NCI-H2196 treated with DMSO at 0.1 percent for 48 hours (cell line): ENCODE results near the gene ABRACL.

ENCODE experiments used
- DNase-seq: peaks from one replicate; lab custom pipeline; 2025; ENCODE audit not compliant: unreplicated experiment; lab: John Stamatoyannopoulos, UW

ABRACL gene

DNA sequence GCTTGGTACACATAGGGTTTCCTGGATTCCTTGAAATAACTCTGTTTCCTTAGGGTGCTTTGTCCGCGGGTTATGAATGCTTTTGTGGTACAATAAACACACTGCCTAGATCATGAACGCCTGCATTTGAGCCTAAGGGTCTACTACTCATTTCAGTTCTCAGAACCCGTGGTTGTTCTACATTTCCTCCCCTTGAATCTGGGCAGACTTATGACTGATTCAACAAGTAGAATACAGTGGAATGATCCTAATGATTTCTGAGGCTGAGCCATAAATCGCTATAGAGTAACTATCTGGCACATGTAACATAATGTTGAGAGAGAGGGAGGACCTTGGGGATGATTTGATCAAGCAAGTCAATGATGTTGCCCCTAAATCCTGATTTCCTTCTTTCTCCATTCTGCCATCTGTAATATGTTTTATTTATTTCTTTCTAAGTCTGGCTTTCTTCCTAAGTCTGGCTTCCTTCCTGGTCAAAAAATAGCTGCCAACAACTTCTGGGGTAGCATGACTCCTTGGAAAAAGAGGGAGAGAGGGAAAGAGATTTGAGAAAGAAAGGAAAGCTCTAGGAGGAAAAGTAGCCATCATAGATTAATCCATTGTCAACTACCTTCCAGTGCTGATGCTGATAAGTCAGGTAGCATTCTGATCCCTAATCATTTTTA, 23.0 kb downstream of the ABRACL start:
- no peak for DNase-seq

DNA sequence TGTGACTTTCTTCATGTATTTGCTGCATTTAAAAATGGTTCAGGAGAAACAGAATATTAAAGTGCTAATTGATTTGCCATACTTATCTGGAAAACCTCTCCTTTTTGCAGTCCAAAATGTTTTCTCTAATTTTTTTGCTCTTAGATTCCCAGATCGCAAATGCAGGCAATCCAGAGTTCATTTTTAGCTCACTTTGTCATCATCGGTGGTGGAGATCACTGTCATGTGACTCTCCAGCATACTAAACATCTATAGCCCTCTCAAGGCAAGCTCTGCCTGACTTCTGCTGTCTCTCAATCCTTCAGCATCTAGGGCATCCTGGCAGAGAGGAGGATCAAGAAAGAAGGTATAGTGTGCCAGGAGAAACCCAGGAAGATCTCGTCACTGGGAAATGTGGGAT, 24.8 kb downstream of the ABRACL start:
- DNase-seq = no peak

DNA sequence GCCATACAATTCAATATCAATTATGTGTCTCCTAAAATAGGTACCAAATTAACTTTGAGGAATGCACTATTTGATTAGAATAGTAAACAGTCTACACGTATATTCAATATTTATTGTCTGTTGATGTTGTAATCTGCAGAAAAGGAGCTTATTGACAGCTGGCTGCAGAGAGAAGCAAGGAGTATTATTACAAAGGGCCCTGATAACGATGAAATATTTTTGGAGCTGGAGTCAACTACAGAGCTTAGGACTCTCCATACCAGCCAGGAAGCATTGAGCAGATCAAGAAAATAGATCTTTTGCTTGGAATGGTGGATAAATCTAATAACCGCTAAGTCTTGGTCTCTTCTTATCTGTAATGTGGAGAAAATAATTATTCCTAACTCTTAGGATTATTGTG, 25.5 kb downstream of the ABRACL start:
- no peak for DNase-seq

DNA sequence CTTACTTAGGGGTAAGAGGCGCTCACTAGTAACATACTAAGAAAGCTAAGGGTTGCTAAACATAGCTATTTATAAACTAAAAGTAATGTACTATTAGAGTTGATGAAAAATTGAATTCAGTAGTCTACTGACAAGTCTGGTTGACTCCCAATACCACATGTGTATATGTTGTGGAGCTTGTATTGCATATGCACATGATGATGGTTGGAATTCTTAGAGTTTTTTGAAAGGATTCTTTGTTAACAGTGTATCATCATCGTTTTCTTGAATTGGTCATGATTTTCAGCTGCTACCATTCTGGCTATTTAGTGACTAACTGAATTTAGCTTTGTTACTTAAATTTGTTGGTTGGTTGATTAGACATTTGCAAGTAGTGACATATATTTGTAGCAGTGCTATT, 27.2 kb downstream of the ABRACL start:
- DNase-seq = no peak

DNA sequence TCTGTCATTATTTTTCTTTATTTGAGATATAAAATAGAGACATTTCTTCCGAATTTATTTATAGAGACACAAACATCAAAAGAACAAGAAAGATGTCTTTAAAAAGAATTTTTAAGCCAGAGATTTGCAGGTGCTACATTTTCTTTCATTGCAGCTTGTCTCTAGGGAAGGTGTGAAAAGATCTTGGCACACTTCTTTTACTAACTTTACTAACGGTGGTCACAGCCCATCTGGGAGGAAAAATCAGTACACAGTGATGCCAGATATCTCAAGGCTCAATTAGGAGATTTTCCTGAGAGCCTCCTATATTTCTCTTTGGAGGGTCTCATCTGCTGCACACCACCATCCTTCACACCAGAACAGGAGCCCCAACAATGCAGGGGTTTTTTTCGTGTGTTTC, 29.5 kb downstream of the ABRACL start:
- DNase-seq = no peak

DNA sequence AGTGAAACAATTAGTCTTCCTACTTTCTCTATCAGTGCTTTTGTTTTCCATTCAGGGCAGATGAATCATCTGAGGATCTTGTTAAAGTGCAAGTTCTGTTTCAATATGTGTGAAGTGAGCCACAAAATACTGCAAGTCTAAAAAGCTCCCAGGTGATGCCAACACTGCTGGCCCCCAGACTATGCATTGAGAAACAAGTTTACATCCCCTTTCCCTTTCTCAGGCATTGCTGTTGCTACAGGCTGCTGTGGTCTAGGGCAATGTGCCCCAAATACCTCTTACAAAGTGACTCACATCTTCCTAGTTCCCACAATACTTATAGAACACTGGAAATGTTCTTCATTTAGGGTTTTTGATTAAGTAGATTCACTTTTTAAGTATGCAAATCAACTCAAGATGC, 31.8 kb downstream of the ABRACL start:
- no peak for DNase-seq

DNA sequence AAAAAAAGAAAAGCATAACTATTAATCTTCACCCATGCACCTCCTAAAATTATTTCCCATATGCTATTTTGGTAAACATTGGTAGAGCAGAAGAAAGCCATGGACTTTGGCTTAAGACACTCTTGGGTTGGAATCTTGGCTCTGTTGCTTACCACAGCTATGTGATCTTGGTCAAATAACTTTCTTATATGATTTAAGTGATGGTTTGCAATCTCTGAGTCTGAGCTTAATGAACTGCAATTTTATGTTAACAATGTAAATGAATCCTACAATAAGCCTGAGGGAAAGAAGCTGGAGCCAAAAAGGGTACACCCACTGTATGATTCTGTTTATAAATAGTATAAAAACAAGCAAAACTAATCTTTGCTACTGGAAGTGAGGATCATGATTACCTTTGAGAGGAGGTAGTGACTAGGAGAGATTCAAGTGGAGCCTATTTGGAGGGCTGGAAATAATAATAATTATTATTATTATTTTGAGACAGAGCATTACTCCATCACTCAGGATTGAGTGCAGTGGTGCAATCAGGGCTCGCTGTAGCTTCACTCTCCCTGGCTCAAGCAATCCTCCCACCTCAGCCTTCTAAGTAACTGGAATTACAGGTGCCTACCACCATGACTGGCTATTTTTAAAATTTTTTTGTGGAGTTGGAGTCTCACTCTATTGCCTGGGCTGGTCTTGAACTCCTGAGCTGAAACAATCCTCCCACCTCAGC, 34.5 kb downstream of the ABRACL start:
- no peak for DNase-seq

DNA sequence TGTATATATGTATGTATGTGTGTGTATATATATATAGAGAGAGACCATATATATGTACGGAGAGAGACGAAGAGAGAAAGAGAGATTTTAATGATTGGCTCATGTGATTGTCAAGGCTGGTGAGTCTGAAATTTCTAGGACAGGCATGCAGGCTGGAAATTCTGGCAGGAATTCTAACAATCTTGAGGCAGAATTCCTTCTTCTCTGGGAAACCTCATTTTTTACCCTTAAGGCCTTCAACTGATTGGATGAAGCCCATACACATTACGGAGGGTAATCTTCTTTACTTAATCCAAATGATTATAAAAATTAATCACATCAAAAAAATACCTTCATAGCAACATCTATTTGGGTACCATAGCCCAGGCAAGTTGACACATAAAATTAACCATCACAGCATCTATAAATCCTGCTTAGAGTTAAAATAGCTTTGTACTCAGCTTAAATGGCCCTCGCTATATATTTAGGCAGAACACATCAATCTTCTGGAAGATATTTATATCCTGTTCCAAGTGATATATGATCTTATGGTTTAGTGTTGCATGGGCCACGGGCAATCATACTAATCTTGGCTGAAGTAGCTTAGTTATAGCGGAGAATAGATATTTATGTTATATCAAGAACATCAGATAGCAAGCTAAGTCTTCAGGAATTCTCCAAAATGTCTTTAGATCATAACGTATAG, 36.6 kb downstream of the ABRACL start:
- DNase-seq = no peak

DNA sequence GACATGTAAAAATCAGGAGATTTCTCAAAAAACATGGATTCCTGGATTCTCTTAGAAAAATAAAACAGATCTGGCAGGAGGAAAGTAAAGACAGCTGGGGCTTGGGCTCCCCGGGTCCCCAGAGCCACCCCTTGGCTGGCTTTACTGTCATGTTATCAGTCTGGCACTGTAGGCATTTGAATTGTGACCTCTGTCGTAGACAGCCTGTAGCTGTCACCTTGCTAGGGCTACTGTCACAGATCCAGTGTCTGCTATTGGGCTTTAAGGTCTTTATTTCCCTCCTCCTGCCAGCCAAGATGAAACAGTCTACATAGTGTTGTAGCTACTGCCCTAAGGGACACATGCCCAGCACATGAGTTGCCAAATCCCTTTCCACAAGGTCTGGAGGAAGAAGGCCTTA, 37.5 kb downstream of the ABRACL start:
- DNase-seq = no peak

DNA sequence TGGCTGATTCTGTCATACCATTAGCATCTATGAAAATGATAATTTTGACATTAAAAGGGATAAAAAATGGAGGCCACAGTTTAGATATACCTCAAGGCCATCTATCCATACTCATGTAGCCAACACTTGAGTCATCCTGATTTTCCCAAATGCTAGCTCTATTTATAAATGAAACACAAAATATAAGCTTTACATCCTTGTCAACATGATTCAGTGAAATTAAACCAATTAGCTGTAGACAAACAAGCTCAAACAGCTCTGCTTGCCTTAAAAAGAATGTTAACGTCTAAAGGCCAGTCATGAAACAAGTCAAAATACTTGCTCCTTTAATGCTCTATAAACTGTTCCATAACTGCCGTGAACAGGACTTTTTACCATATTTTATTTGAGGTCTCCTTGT, 40.3 kb downstream of the ABRACL start:
- DNase-seq = no peak

DNA sequence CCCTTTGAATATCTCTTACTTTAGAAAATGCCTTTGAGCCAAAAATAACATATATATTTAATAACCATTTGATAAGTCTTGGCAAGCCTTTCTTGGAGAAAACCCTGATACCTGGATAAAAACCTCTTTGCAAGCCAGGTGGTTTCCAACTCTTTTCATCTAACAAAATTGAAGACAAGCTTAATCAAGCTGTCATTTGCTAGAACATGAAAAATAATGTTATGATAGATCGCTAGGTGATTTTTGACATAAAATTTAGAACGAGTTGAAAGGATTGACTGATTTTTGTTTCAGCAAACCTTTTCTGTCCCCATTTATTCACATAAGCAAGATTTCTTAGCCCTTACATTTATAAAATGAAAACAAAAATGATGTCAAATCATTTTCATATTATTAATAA, 44.6 kb downstream of the ABRACL start:
- DNase-seq = no peak

DNA sequence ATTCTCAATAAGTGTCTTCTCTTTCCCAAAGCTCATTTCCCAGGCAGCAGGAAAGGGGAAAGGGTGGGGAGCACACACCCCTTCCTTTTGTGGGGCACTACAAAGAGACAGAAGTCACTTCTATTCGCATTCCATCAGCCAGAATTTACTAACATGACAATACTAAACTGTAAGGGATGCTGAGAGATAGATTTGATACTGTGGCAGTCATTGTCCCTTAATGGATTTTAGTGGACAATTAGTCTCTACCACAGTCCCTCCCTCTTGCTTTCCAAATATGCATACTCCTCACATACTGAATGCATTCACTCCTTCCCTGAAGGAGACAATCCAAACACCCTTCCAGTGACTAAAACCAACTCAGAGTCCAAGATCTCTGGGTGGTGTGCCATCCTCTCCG, 50.5 kb downstream of the ABRACL start:
- DNase-seq = no peak

DNA sequence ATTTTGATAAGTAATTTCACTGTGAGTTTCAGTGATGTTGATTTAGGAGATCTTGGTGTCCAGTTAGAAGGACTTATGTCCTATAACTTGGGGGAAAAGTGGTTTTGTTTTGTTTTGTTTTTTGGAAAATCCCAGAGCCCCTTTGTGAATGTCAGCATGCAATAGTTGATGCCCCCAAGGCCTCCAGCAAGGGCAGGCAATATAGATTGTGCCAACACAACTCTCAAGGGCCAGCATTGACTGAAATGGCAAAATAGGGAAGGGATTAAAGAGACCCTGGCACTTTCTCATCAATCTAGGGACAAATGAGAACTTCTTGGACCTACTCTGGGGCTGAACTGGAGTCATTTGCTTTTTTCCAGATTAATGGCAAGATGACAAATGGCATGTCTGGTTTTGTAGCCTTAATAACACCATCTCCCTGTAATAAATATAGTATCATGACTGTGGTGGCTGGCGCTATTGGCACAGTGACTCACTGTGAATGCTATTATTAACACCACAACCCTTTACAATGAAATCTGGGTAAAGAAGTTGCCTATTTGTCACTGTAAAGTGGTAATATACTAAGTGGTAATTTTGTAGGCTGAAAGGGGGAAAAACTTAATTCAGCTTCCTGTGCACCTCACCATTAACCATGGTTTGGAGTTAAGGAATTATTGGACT, 51.8 kb downstream of the ABRACL start:
- DNase-seq = no peak

DNA sequence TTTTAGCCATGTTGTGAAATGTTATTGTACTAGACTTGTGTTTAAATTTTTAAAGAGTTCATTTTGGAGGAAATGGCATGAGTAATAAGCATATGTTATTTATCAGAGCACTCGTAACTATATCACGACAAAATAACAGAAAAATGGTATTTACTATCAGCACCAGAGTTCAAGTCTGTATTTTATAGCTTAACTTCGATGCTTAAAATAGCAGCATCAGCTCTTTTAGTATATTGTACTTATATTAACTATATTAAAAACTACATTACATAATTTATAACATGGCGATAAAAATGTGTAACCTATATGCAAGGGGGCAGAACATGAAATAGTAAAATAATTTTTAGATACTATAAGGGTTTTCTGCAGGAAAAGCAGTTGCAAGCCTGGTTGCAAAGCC, 52.9 kb downstream of the ABRACL start:
- DNase-seq = no peak

DNA sequence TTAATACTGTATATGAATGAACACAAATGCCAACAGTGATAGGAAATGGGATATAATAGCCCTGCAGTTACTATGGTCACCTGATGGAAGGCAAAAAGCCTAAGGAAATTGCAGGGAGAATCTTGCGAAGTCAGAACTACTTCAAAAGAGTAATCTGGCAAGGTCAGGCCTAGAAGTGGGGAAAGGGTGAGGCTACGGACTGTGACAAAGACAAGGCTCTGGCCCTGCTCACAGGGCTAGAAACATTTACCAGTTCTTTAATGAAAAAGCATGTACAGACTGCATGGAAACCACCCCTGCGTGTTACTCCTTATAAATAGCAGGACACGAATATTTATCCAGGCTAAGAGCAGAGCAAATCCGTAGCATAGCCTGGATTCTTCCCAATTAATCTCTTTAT, 53.8 kb downstream of the ABRACL start:
- no peak for DNase-seq

DNA sequence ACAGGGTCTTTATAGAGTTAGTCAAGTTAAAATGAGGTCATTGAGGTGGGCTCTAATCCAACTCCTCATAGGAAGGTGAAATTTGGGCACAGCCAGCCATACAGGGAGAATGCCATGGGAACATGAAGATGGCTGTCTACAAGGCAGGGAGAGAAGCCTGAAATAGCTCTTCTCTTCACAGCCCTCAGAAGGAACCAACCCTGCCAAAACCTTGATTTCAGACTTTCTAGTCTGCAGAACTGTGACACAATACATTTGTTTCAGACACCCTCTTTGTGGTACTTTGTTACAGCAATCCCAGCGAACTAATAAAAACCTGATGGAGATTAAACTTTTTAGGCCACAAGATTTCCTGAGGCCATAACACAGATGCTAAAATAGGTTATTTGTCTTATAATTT, 63.3 kb downstream of the ABRACL start:
- no peak for DNase-seq
